ENCODE results near the gene KCNJ6. TPM values are rescaled to one million over a fixed set of nuclear protein-coding genes. Genes with fewer than 3 reads are reported as not detected.

The KCNJ6 gene
- total and polyA plus RNA-seq, 2 experiments from 2014 or later = 0.07 to 0.46 TPM

DNA sequence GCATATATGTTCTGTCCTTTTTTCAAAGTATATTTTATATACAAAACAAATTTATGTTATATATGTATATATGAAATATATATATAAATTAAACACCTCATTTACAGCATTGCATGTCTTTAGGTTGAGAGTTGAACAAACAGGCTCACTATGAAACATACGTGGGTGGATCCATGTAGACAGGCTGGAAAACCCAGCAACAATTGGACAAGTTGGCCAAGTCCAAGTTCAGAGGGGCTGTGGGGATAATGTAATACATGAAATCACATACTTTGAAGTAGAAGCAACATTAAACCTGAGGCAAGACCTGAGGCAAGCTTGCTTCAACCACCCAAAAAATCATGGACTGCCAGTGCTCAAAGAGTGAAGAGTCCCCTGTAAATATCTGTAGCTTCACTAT, 39.7 kb downstream of the KCNJ6 start:
- no peaks in the 10 kb centered on the region for H4K20me1 ChIP-seq (ENCODE audit: insufficient read depth, poor library complexity, severe bottlenecking)
- H3K4me1 ChIP-seq (ENCODE audit: insufficient read depth) = no peaks in the 10 kb centered on the region
- H2AFZ ChIP-seq = no peak overlapping the region
- H3K79me2 ChIP-seq = no peaks in the 10 kb centered on the region
- H3K4me3 ChIP-seq = no peak overlapping the region
- WGBS (ENCODE audit: low lambda C conversion rate, missing lambda C conversion rate) = 93% methylated on average over 1 of the region's 1 CpG
- no peaks in the 10 kb centered on the region for H3K36me3 ChIP-seq (replicated peaks; ENCODE audit: insufficient read depth, low read depth)
- H3K4me2 ChIP-seq = no peak overlapping the region
- H3K27me3 ChIP-seq = no peaks in the 10 kb centered on the region
- H3K9me2 ChIP-seq (replicated peaks; ENCODE audit: insufficient read depth) = no peaks in the 10 kb centered on the region
- TF ChIP-seq EZH2 (IDR thresholded peaks at IDR 0.05; ENCODE audit: borderline replicate concordance) (no peak), EZH2phosphoT487 (IDR thresholded peaks at IDR 0.05; ENCODE audit: low read depth, severe bottlenecking, unreplicated experiment) (no peak)
- TF ChIP-seq, protein P1, sequence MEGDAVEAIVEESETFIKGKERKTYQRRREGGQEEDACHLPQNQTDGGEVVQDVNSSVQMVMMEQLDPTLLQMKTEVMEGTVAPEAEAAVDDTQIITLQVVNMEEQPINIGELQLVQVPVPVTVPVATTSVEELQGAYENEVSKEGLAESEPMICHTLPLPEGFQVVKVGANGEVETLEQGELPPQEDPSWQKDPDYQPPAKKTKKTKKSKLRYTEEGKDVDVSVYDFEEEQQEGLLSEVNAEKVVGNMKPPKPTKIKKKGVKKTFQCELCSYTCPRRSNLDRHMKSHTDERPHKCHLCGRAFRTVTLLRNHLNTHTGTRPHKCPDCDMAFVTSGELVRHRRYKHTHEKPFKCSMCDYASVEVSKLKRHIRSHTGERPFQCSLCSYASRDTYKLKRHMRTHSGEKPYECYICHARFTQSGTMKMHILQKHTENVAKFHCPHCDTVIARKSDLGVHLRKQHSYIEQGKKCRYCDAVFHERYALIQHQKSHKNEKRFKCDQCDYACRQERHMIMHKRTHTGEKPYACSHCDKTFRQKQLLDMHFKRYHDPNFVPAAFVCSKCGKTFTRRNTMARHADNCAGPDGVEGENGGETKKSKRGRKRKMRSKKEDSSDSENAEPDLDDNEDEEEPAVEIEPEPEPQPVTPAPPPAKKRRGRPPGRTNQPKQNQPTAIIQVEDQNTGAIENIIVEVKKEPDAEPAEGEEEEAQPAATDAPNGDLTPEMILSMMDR (IDR thresholded peaks at IDR 0.05; ENCODE audit: poor library complexity) = no peak
- no peak overlapping the region for H3K27ac ChIP-seq
- DNase-seq (ENCODE audit: low spot score) = no peak
- no peaks in the 10 kb centered on the region for H3K9me3 ChIP-seq (ENCODE audit: low read depth)

DNA sequence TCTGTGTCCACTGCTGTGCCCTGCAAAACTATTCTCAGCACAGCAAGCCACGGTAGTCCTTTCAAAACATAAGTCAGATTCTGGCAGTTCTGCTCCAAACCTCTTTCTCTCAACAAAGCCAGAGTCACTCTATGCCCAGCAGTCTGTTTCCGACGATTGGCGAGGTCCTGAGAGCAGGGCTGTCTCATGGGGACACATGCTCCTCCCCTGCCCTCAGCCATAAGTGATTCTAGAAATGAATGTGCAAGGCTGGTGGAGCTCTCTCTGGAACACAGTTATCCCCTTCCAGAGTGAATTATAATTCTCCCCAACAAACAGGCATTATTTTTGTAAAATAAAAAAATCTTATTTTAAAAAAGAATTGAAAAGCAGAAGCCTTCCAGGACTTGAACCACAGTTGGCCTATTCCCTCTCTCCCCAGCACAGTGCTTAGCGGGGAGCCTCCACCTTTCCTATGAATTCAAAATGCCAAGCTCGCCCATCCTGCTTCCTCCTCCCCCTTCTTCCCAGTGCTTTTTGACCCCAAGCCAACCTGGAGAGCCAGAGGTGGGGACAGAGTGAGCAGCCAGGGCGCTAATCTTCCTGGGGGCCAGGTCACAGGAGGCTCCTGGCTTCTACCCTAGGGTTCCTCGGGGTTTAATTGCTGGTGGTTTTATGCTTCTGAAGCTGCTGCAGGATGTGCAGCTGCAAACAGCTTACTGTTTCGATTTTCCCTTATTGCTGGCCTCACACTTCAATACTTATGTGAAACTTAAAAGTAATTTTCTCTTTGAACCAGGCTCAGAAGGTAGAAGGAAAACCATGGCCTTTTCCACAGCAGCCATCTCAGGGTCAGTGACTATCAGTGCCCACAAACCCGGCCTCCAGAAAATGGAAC, 41.1 kb downstream of the KCNJ6 start:
- no peak for DNase-seq (ENCODE audit: low spot score)
- Histone ChIP-seq H2AFZ (no peak overlapping the region), H3K9me2 (replicated peaks; ENCODE audit: insufficient read depth) (no peaks in the 10 kb centered on the region), H4K20me1 (ENCODE audit: insufficient read depth, poor library complexity, severe bottlenecking) (no peaks in the 10 kb centered on the region), H3K27ac (no peak overlapping the region), H3K79me2 (no peaks in the 10 kb centered on the region), H3K36me3 (replicated peaks; ENCODE audit: insufficient read depth, low read depth) (no peaks in the 10 kb centered on the region), H3K4me1 (ENCODE audit: insufficient read depth) (no peaks in the 10 kb centered on the region), H3K9me3 (ENCODE audit: low read depth) (no peaks in the 10 kb centered on the region), H3K4me3 (no peak overlapping the region), H3K27me3 (no peaks in the 10 kb centered on the region), H3K4me2 (no peak overlapping the region)
- WGBS (ENCODE audit: low lambda C conversion rate, missing lambda C conversion rate) = 86% methylated on average over 10 of the region's 10 CpGs
- TF ChIP-seq, protein P1 (IDR thresholded peaks at IDR 0.05; ENCODE audit: poor library complexity) = no peak
- TF ChIP-seq EZH2phosphoT487 (IDR thresholded peaks at IDR 0.05; ENCODE audit: low read depth, severe bottlenecking, unreplicated experiment) (no peak), EZH2 (IDR thresholded peaks at IDR 0.05; ENCODE audit: borderline replicate concordance) (no peak)

DNA sequence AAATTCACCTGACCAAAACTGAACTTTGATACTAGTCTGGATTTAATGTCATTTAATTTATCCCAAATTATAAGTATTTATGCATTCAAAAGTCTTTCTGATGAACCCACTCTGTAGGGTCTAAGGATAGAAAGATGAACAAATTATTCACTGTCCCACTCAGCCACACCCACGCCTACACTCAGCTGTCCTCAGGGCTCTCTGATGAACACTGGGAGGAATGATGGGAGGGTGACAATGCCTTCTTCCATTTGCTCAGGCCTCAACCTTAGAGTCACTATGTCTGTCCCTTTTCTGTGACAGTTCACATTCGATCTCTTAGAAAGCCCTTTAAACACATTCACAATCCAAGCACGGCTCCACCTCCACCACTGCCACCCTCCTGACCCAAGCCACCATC, 41.8 kb downstream of the KCNJ6 start:
- no peak overlapping the region for H3K27ac ChIP-seq
- no peak overlapping the region for H3K4me2 ChIP-seq
- no peaks in the 10 kb centered on the region for H3K9me3 ChIP-seq (ENCODE audit: low read depth)
- no peak overlapping the region for H3K4me3 ChIP-seq
- DNase-seq (ENCODE audit: low spot score) = no peak
- no peaks in the 10 kb centered on the region for H3K79me2 ChIP-seq
- WGBS (ENCODE audit: low lambda C conversion rate, missing lambda C conversion rate) = 64% methylated on average over 3 of the region's 3 CpGs
- H4K20me1 ChIP-seq (ENCODE audit: insufficient read depth, poor library complexity, severe bottlenecking) = no peaks in the 10 kb centered on the region
- no peaks in the 10 kb centered on the region for H3K4me1 ChIP-seq (ENCODE audit: insufficient read depth)
- H3K9me2 ChIP-seq (replicated peaks; ENCODE audit: insufficient read depth) = no peaks in the 10 kb centered on the region
- H3K36me3 ChIP-seq (replicated peaks; ENCODE audit: insufficient read depth, low read depth) = no peaks in the 10 kb centered on the region
- TF ChIP-seq, protein P1 (IDR thresholded peaks at IDR 0.05; ENCODE audit: poor library complexity) = no peak
- no peaks in the 10 kb centered on the region for H3K27me3 ChIP-seq
- no peak overlapping the region for H2AFZ ChIP-seq

Measured in hepatocyte (in vitro differentiated cells).